GM21529 (cell line): ENCODE data around the gene NCOR1.
"Not testable (repeated sequence)": the region's sequence is repeated elsewhere in the genome, so short reads cannot be mapped to it uniquely, and the experiment has no call there.

Experiments used
- ATAC-seq: cut with Tn5 transposase; IDR thresholded peaks from one replicate; pipeline ENCODE4 v1.9.1; 2021; ENCODE audit not compliant: unreplicated experiment

Gene NCOR1

GRCh38 chr17:16215965-16216316 is 607 bp upstream of the NCOR1 start:
- ATAC-seq, result peak; percentile 13

- ATAC-seq, result peak; percentile 28
These were observed 397 bp downstream of the NCOR1 start for GRCh38 chr17:16215002-16215272.

GRCh38 chr17:16214190-16215001 is 938 bp downstream of the NCOR1 start:
- no peak for ATAC-seq

- ATAC-seq, result no peak
These were observed 2.5 kb downstream of the NCOR1 start for GRCh38 chr17:16212793-16213192.

GRCh38 chr17:16211590-16211989 is 3.7 kb downstream of the NCOR1 start:
- no peak for ATAC-seq

GRCh38 chr17:16204763-16205162 is 10.6 kb downstream of the NCOR1 start:
- ATAC-seq, result not testable (repeated sequence)

GRCh38 chr17:16202554-16203500 is 12.5 kb downstream of the NCOR1 start:
- not testable (repeated sequence) for ATAC-seq

- not testable (repeated sequence) for ATAC-seq
These were observed 13.6 kb downstream of the NCOR1 start for GRCh38 chr17:16201693-16202131.

- no peak for ATAC-seq
These were observed 16.2 kb downstream of the NCOR1 start for GRCh38 chr17:16199093-16199492.

GRCh38 chr17:16197276-16197675 is 18.1 kb downstream of the NCOR1 start:
- ATAC-seq, result no peak

GRCh38 chr17:16194307-16194835 is 21.0 kb downstream of the NCOR1 start:
- not testable (repeated sequence) for ATAC-seq

GRCh38 chr17:16191604-16192003 is 23.7 kb downstream of the NCOR1 start:
- ATAC-seq, result no peak

- ATAC-seq, result no peak
These were observed 24.5 kb downstream of the NCOR1 start for GRCh38 chr17:16190703-16191360.

GRCh38 chr17:16189791-16190348 is 25.5 kb downstream of the NCOR1 start:
- ATAC-seq, result no peak

- ATAC-seq, result no peak
These were observed 27.7 kb downstream of the NCOR1 start for GRCh38 chr17:16187642-16188041.

- no peak for ATAC-seq
These were observed 33.8 kb downstream of the NCOR1 start for GRCh38 chr17:16181581-16181980.

- no peak for ATAC-seq
These were observed 36.5 kb downstream of the NCOR1 start for GRCh38 chr17:16178836-16179235.

GRCh38 chr17:16171613-16172012 is 43.7 kb downstream of the NCOR1 start:
- no peak for ATAC-seq

- not testable (repeated sequence) for ATAC-seq
These were observed 48.6 kb downstream of the NCOR1 start for GRCh38 chr17:16166766-16167165.

GRCh38 chr17:16158714-16159113 is 56.6 kb downstream of the NCOR1 start:
- ATAC-seq, result no peak

- ATAC-seq, result no peak
These were observed 59.8 kb downstream of the NCOR1 start for GRCh38 chr17:16155536-16155935.
